ENCODE measurements around the gene NOX3. TPM values are rescaled to one million over a fixed set of nuclear protein-coding genes. Genes with fewer than 3 reads are reported as not detected.

NOX3 gene
- total and polyA plus RNA-seq, 4 donors: not detected

DNA sequence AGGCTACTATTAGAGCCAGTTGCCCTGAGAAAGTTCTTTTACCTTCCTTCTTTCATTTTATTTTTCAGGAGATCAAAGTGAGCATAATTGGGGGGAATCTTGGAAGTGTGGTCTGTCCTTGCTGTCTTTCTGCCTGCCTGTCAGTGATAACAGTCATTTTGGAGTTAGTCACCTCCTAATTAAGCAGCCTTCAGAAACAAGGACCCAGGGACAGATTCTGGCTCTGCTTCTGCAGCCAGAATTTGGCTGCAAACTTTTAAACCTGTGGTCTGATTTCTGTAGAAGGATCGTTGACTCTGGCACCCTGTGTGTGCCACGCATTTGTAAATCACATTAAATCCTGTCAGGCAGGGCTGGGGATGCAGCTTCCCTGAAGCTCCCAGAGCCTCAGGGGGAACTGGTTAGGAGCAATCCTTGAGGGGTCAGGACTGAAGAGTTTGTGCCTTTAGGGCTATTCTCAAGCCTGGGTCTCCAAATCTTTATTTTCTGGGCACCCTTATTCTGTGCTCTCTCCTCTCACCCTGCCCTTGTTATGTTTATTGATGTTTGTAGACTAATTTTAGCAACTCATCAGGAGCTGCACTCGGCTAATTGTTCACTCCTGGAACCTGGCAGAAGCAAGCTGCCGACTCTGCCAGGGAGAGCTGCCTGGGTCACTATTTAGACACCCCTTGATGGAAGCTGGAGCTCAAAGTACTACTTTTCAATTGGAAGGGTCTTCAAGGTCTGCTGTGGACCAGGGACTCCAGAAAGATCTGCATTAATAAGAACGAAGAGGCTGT is 6.8 kb downstream of the NOX3 start:
- no peak overlapping the region for H3K27ac ChIP-seq (ENCODE audit: low read depth in 1 of 2, low read length in 1 of 2)
- ATAC-seq (ENCODE audit: insufficient read depth, low FRiP score): no peak
- no peak overlapping the region for H3K9ac ChIP-seq (ENCODE audit: insufficient read depth in 1 of 2, low read length in 2 of 2)
- H3K36me3 ChIP-seq (ENCODE audit: control insufficient read depth in 4 of 4, insufficient read depth in 4 of 4, low read length in 4 of 4): no peaks in the 10 kb centered on the region
- 29 to 44% methylated on average over 5 of the region's 5 CpGs for WGBS, 2 donors
- no peaks in the 10 kb centered on the region for H3K27me3 ChIP-seq (ENCODE audit: control insufficient read depth in 3 of 3, insufficient read depth in 3 of 3, low read length in 2 of 3)
- H3K9me3 ChIP-seq (ENCODE audit: control insufficient read depth in 4 of 4, insufficient read depth in 3 of 4, low read length in 3 of 4): no peaks in the 10 kb centered on the region
- no peak for DNase-seq
- H3K4me3 ChIP-seq: no peak overlapping the region
- H3K4me1 ChIP-seq (ENCODE audit: control insufficient read depth in 5 of 5, insufficient read depth in 5 of 5, low read length in 5 of 5): peaks cover 0 to 15% (median 4%) of the 10 kb centered on the region in 5 donors
- TF ChIP-seq, protein P1, sequence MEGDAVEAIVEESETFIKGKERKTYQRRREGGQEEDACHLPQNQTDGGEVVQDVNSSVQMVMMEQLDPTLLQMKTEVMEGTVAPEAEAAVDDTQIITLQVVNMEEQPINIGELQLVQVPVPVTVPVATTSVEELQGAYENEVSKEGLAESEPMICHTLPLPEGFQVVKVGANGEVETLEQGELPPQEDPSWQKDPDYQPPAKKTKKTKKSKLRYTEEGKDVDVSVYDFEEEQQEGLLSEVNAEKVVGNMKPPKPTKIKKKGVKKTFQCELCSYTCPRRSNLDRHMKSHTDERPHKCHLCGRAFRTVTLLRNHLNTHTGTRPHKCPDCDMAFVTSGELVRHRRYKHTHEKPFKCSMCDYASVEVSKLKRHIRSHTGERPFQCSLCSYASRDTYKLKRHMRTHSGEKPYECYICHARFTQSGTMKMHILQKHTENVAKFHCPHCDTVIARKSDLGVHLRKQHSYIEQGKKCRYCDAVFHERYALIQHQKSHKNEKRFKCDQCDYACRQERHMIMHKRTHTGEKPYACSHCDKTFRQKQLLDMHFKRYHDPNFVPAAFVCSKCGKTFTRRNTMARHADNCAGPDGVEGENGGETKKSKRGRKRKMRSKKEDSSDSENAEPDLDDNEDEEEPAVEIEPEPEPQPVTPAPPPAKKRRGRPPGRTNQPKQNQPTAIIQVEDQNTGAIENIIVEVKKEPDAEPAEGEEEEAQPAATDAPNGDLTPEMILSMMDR (IDR thresholded peaks at IDR 0.05; ENCODE audit: control extremely low read depth, extremely low read depth): no peak

DNA sequence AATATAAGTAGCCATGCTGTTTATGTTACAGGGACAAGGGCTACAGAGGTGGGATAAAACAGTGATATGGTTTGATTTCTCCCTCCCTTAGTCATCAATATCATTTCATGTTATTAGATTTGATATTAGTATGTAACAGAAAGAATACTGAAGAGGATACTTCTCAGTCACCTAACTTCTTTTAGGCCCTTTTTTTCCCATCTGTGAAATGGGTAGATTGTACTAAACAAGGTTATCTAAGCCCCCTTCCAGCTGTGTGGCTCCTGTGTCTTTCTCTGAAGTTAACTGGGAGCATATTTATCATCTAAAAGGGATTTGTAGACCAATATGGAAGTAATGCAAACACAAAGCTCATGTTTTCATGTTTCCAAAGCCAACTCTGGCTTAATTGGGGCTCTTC is 7.7 kb downstream of the NOX3 start:
- no peak overlapping the region for H3K9ac ChIP-seq (ENCODE audit: insufficient read depth in 1 of 2, low read length in 2 of 2)
- no peak for ATAC-seq (ENCODE audit: insufficient read depth, low FRiP score)
- no peaks in the 10 kb centered on the region for H3K27me3 ChIP-seq (ENCODE audit: control insufficient read depth in 3 of 3, insufficient read depth in 3 of 3, low read length in 2 of 3)
- H3K27ac ChIP-seq (ENCODE audit: low read depth in 1 of 2, low read length in 1 of 2): no peak overlapping the region
- peaks cover 0 to 1% (median 0%) of the 10 kb centered on the region in 4 donors for H3K9me3 ChIP-seq (ENCODE audit: control insufficient read depth in 4 of 4, insufficient read depth in 3 of 4, low read length in 3 of 4)
- H3K4me3 ChIP-seq: no peak overlapping the region
- no peak for DNase-seq
- peaks cover 0 to 15% (median 4%) of the 10 kb centered on the region in 5 donors for H3K4me1 ChIP-seq (ENCODE audit: control insufficient read depth in 5 of 5, insufficient read depth in 5 of 5, low read length in 5 of 5)
- H3K36me3 ChIP-seq (ENCODE audit: control insufficient read depth in 4 of 4, insufficient read depth in 4 of 4, low read length in 4 of 4): no peaks in the 10 kb centered on the region
- TF ChIP-seq, protein P1 (IDR thresholded peaks at IDR 0.05; ENCODE audit: control extremely low read depth, extremely low read depth): no peak

DNA sequence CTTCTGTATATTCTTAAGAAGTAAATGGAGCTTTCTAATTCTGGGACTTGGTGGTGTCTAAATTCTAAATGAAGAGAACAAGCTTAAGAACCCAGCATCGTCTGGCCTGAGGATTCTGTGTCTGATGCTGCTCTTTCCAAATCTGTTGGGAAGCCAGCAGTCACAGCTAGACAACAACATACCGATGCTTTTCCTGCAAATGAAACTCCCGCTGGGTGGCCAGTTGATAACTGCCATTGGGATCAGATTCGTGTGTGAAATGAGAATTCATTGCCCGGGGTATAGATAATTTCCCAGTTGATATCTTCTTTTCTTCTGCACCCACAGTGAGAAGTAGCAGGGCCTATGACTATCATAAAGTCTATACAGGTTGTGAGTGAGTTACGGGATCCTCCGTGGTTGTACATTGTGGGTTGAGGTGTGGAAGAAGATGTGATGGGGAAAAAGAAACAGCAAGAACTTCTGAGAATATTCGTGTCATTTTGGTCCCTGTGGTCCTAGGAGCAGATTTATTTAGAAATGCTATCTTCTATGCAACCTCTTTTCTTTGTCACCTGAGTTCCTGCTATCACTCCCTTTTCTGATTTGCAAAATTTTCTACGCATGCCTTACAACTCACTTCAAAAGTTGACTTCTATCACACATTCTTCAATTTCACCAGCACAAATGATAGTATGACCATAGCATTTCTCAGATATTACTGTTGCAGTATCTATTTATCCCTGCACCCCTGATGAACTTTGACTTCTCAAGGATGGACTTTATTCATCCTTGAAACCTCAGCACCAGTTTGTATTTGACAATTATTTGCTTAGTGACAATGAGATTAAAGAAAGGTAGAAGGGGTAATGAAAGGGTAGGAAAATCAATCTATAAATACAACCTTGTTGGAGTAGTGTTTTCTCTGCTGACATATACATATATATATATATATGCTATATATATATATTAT is 10.4 kb downstream of the NOX3 start:
- 82 to 84% methylated on average over 9 of the region's 9 CpGs for WGBS, 2 donors

More for the DNA sequence above, 10.4 kb downstream of the NOX3 start:
- H3K9me3 ChIP-seq (ENCODE audit: control insufficient read depth in 4 of 4, insufficient read depth in 3 of 4, low read length in 3 of 4): peaks cover 0 to 1% (median 0%) of the 10 kb centered on the region in 4 donors
- peaks cover 0 to 27% (median 3%) of the 10 kb centered on the region in 5 donors for H3K4me1 ChIP-seq (ENCODE audit: control insufficient read depth in 5 of 5, insufficient read depth in 5 of 5, low read length in 5 of 5)
- ATAC-seq (ENCODE audit: insufficient read depth, low FRiP score): no peak
- H3K4me3 ChIP-seq: no peak overlapping the region
- no peaks in the 10 kb centered on the region for H3K27me3 ChIP-seq (ENCODE audit: control insufficient read depth in 3 of 3, insufficient read depth in 3 of 3, low read length in 2 of 3)
- H3K27ac ChIP-seq (ENCODE audit: low read depth in 1 of 2, low read length in 1 of 2): no peak overlapping the region
- no peak overlapping the region for H3K9ac ChIP-seq (ENCODE audit: insufficient read depth in 1 of 2, low read length in 2 of 2)
- no peak for DNase-seq
- H3K36me3 ChIP-seq (ENCODE audit: control insufficient read depth in 4 of 4, insufficient read depth in 4 of 4, low read length in 4 of 4): no peaks in the 10 kb centered on the region
- TF ChIP-seq, protein P1 (IDR thresholded peaks at IDR 0.05; ENCODE audit: control extremely low read depth, extremely low read depth): no peak

All from lung (tissue), 12 donors.